Ishikawa (cell line): ENCODE data around the gene GPR39.

Source experiments
- EGR1 ChIP-seq: IDR thresholded peaks from 2 replicates; pipeline ENCODE4 v1.6.1; 2012
- RAD21 ChIP-seq: IDR thresholded peaks from 2 replicates; pipeline ENCODE4 v1.6.1; 2012; ENCODE audit warnings: low read depth
- REST ChIP-seq: IDR thresholded peaks from 2 replicates; pipeline ENCODE4 v1.6.1; 2012; ENCODE audit warnings: low read depth, mild to moderate bottlenecking
- TAF1 ChIP-seq: IDR thresholded peaks from 2 replicates; pipeline ENCODE4 v1.6.1; 2012; ENCODE audit warnings: low read depth, mild to moderate bottlenecking
- TCF12 ChIP-seq: IDR thresholded peaks from 2 replicates; pipeline ENCODE4 v1.6.1; 2012; ENCODE audit warnings: low read depth
- TF ChIP-seq, protein P1 (sequence below): IDR thresholded peaks from 2 replicates; pipeline ENCODE4 v1.6.1; 2012

GRCh38 chr2:132583666-132584360 lies 167.2 kb downstream of the GPR39 start:
- TF ChIP-seq TCF12 (no peak), TAF1 (no peak), EGR1 (no peak), RAD21 (no peak), REST (no peak)
- TF ChIP-seq, protein P1, sequence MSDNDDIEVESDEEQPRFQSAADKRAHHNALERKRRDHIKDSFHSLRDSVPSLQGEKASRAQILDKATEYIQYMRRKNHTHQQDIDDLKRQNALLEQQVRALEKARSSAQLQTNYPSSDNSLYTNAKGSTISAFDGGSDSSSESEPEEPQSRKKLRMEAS, result no peak
